WTC11 (cell line): Measurements from ENCODE around the gene PRSS38. TPM values are rescaled to one million over a fixed set of nuclear protein-coding genes. Genes with fewer than 3 reads are reported as not detected.

Experiments used
- ATAC-seq: fragments of 200-7000 bp; cut with Tn5 transposase; 2 replicates; pipeline ENCODE4 v1.10.0; 2021; ENCODE audit warnings: mild to moderate bottlenecking, moderate library complexity
- CTCF ChIA-PET: fragments of 300-600 bp; sonication (Branson Sonifier 250); formaldehyde crosslinking; loops from one replicate; lab custom pipeline; 2021; ENCODE audit warnings: antibody characterized with exemption; lab: Charles Lee
- POLR2A ChIA-PET: fragments of 350-600 bp; sonication (Branson Sonifier 250); formaldehyde crosslinking; loops from one replicate; lab custom pipeline; 2021; ENCODE audit warnings: antibody characterized with exemption; lab: Charles Lee
- DNase-seq: peaks from one replicate; pipeline ENCODE4 v3.0.0; 2021; ENCODE audit warnings: low spot score
- H3K27ac Mint-ChIP-seq: 2 replicates; pipeline ENCODE4 v1.8.0; 2021; ENCODE audit warnings: mixed read lengths
- H3K27me3 Mint-ChIP-seq: 2 replicates; pipeline ENCODE4 v1.8.0; 2021; ENCODE audit warnings: low read depth, mild to moderate bottlenecking, moderate library complexity, mixed read lengths
- H3K36me3 Mint-ChIP-seq: 2 replicates; pipeline ENCODE4 v1.8.0; 2021; ENCODE audit warnings: mixed read lengths
- H3K4me1 Mint-ChIP-seq: 2 replicates; pipeline ENCODE4 v1.8.0; 2022; ENCODE audit warnings: mixed read lengths
- H3K4me3 Mint-ChIP-seq: 2 replicates; pipeline ENCODE4 v1.8.0; 2021; ENCODE audit warnings: mild to moderate bottlenecking, moderate library complexity, mixed read lengths
- H3K9me3 Mint-ChIP-seq: 2 replicates; pipeline ENCODE4 v1.8.0; 2021; ENCODE audit warnings: mixed read lengths
- ARID4B ChIP-seq: sonication (generic); formaldehyde crosslinking; IDR thresholded peaks from 2 replicates; pipeline ENCODE4 v1.8.0; 2023; ENCODE audit warnings: missing genetic modification reagents, mild to moderate bottlenecking, borderline replicate concordance
- ATF6 ChIP-seq: sonication (generic); formaldehyde crosslinking; IDR thresholded peaks from 2 replicates; pipeline ENCODE4 v1.8.1; 2023; ENCODE audit warnings: mild to moderate bottlenecking, missing genetic modification reagents
- CBFB ChIP-seq: sonication (generic); formaldehyde crosslinking; IDR thresholded peaks from 2 replicates; pipeline ENCODE4 v1.8.1; 2022; ENCODE audit warnings: mild to moderate bottlenecking, low read depth, missing genetic modification reagents
- CTCF ChIP-seq: fragments of 200-600 bp; IDR thresholded peaks from 2 replicates; pipeline ENCODE4 v1.8.0; 2022; ENCODE audit warnings: antibody characterized with exemption
- ELF4 ChIP-seq: sonication (generic); formaldehyde crosslinking; IDR thresholded peaks from 2 replicates; pipeline ENCODE4 v1.8.1; 2022; ENCODE audit warnings: low read depth, mild to moderate bottlenecking, moderate library complexity, missing genetic modification reagents
- EMX1 ChIP-seq: fragments of 250-450 bp; sonication (Bioruptor Pico); IDR thresholded peaks from 2 replicates; pipeline ENCODE4 v1.8.0; 2021; ENCODE audit warnings: mild to moderate bottlenecking
- FOXP1 ChIP-seq: sonication (generic); formaldehyde crosslinking; IDR thresholded peaks from 2 replicates; pipeline ENCODE4 v1.8.0; 2022; ENCODE audit warnings: missing genetic modification reagents, mild to moderate bottlenecking, moderate library complexity, borderline replicate concordance
- GRHL2 ChIP-seq: fragments of 250-450 bp; sonication (Bioruptor Pico); IDR thresholded peaks from 2 replicates; pipeline ENCODE4 v1.8.0; 2022; ENCODE audit warnings: mild to moderate bottlenecking, moderate library complexity; ENCODE audit not compliant: insufficient replicate concordance, severe bottlenecking
- GTF2I ChIP-seq: fragments of 250-450 bp; sonication (Bioruptor Pico); conservative IDR thresholded peaks from 2 replicates; pipeline ENCODE4 v1.4.0; 2021; ENCODE audit warnings: mild to moderate bottlenecking
- HMGXB4 ChIP-seq: sonication (generic); formaldehyde crosslinking; IDR thresholded peaks from 2 replicates; pipeline ENCODE4 v1.8.1; 2023; ENCODE audit warnings: mild to moderate bottlenecking, moderate library complexity, missing genetic modification reagents
- NFATC4 ChIP-seq: fragments of 250-450 bp; sonication (Bioruptor Pico); IDR thresholded peaks from 2 replicates; pipeline ENCODE4 v1.9.0; 2021; ENCODE audit warnings: mild to moderate bottlenecking
- OVOL2 ChIP-seq: fragments of 250-450 bp; sonication (Bioruptor Pico); IDR thresholded peaks from 2 replicates; pipeline ENCODE4 v1.9.0; 2021; ENCODE audit warnings: mild to moderate bottlenecking, borderline replicate concordance
- PRRX2 ChIP-seq: fragments of 250-450 bp; sonication (Bioruptor Pico); IDR thresholded peaks from 2 replicates; pipeline ENCODE4 v1.8.0; 2021; ENCODE audit warnings: mild to moderate bottlenecking
- TCF7 ChIP-seq: sonication (generic); formaldehyde crosslinking; IDR thresholded peaks from 2 replicates; pipeline ENCODE4 v1.8.0; 2022; ENCODE audit warnings: mild to moderate bottlenecking, low read depth, missing genetic modification reagents, moderate library complexity
- TEAD4 ChIP-seq: sonication (generic); formaldehyde crosslinking; IDR thresholded peaks from 2 replicates; pipeline ENCODE4 v1.8.0; 2022; ENCODE audit warnings: mild to moderate bottlenecking, missing genetic modification reagents
- ZNF121 ChIP-seq: sonication (generic); formaldehyde crosslinking; IDR thresholded peaks from 2 replicates; pipeline ENCODE4 v1.8.0; 2023; ENCODE audit warnings: missing genetic modification reagents
- ZNF317 ChIP-seq: sonication (generic); formaldehyde crosslinking; IDR thresholded peaks from 2 replicates; pipeline ENCODE4 v1.8.1; 2023; ENCODE audit warnings: low read depth, mild to moderate bottlenecking, moderate library complexity, missing genetic modification reagents, borderline replicate concordance
- ZNF423 ChIP-seq: fragments of 250-450 bp; sonication (Bioruptor Pico); IDR thresholded peaks from 2 replicates; pipeline ENCODE4 v2.1.2; 2022; ENCODE audit warnings: mild to moderate bottlenecking, moderate library complexity
- ZNF671 ChIP-seq: fragments of 250-450 bp; sonication (Bioruptor Pico); IDR thresholded peaks from 2 replicates; pipeline ENCODE4 v1.8.0; 2021; ENCODE audit warnings: mild to moderate bottlenecking
- total RNA-seq: library from RNA; stranded (reverse); gene quantifications from 3 replicates; pipeline ENCODE4 v1.2.3, GENCODE V29; 2021
- TF ChIP-seq, protein P1 (sequence below): sonication (generic); formaldehyde crosslinking; IDR thresholded peaks from 2 replicates; pipeline ENCODE4 v1.8.0; 2023; ENCODE audit warnings: missing genetic modification reagents
- TF ChIP-seq, protein P2 (sequence below): sonication (generic); formaldehyde crosslinking; IDR thresholded peaks from 2 replicates; pipeline ENCODE4 v1.8.0; 2022; ENCODE audit warnings: mild to moderate bottlenecking, missing genetic modification reagents

PRSS38 gene
- total RNA-seq, 1 experiment from 2014 or later, result not detected

GRCh38 chr1:227816750-227817446, 1.4 kb downstream of the PRSS38 start (continued):
- TF ChIP-seq PRRX2 (CRISPR knock-in tag) (no peak), CTCF (no peak), ARID4B (CRISPR knock-in tag) (no peak), TCF7 (no peak), ZNF423 (CRISPR knock-in tag) (no peak), ZNF317 (CRISPR knock-in tag) (no peak)
- TF ChIP-seq, protein P1, sequence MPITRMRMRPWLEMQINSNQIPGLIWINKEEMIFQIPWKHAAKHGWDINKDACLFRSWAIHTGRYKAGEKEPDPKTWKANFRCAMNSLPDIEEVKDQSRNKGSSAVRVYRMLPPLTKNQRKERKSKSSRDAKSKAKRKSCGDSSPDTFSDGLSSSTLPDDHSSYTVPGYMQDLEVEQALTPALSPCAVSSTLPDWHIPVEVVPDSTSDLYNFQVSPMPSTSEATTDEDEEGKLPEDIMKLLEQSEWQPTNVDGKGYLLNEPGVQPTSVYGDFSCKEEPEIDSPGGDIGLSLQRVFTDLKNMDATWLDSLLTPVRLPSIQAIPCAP, result no peak

DNA sequence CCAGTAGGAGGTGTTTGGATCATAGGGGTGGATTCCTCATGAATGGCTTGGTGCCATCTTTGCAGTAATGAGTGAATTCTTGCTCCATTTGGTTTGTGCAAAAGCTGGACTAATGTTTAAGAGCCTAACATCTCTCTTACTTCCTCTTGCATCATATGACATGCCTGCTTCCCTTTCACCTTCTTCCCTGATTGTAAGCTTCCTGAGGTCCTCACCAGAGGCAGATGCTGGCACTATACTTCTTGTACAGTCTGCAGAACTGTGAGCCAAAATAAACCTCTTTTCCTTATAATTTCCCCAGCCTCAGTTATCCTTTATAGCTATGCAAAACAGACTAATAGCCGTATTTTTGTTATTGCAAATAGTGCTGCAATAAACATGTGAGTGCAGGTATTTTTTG, 8.1 kb downstream of the PRSS38 start:
- DNase-seq (no peak), ATAC-seq (no peak)
- no peaks in the 10 kb centered on the region for H3K36me3 Mint-ChIP-seq
- H3K4me3 Mint-ChIP-seq, result no peak overlapping the region
- peaks cover 60% of the 10 kb centered on the region for H3K9me3 Mint-ChIP-seq
- ChIA-PET CTCF (no interaction called here), POLR2A (no interaction called here)
- H3K4me1 Mint-ChIP-seq, result no peaks in the 10 kb centered on the region
- peaks cover 27% of the 10 kb centered on the region for H3K27me3 Mint-ChIP-seq
- no peak overlapping the region for H3K27ac Mint-ChIP-seq
- no peak for TF ChIP-seq GRHL2 (CRISPR knock-in tag)
- TF ChIP-seq OVOL2 (CRISPR knock-in tag), result no peak
- TF ChIP-seq ZNF121 (CRISPR knock-in tag), result no peak
- TF ChIP-seq, protein P2, sequence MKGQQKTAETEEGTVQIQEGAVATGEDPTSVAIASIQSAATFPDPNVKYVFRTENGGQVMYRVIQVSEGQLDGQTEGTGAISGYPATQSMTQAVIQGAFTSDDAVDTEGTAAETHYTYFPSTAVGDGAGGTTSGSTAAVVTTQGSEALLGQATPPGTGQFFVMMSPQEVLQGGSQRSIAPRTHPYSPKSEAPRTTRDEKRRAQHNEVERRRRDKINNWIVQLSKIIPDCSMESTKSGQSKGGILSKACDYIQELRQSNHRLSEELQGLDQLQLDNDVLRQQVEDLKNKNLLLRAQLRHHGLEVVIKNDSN (CRISPR knock-in tag), result no peak
- TF ChIP-seq CBFB, result no peak
- no peak for TF ChIP-seq GTF2I (CRISPR knock-in tag)
- no peak for TF ChIP-seq ZNF671

DNA sequence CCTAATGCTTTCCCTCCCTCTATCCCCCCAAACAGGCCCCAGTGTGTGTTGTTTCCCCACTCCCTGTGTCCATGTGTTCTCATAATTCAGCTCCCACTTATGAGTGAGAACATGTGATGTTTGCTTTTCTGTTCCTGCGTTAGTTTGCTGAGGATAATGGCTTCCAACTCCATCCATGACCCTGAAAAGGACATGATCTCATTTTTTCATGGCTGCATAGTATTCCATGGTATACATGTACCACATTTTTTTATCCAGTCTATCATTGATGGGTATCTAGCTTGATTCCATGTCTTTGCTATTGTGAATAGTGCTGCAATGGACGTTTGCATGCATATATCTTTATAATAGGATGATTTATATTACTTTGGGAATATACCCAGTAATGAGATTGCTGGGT, 8.7 kb downstream of the PRSS38 start:
- Mint-ChIP-seq H3K4me1 (no peaks in the 10 kb centered on the region), H3K36me3 (no peaks in the 10 kb centered on the region), H3K4me3 (no peak overlapping the region), H3K27ac (no peak overlapping the region), H3K27me3 (peaks cover 32% of the 10 kb centered on the region), H3K9me3 (peaks cover 60% of the 10 kb centered on the region)
- ATAC-seq, result no peak
- CTCF ChIA-PET, result no interaction called here
- POLR2A ChIA-PET, result no interaction called here
- DNase-seq, result no peak
- TF ChIP-seq FOXP1 (CRISPR knock-in tag), result no peak
- no peak for TF ChIP-seq ATF6 (CRISPR knock-in tag)
- TF ChIP-seq EMX1 (CRISPR knock-in tag), result no peak
- no peak for TF ChIP-seq ELF4 (CRISPR knock-in tag)
- no peak for TF ChIP-seq NFATC4
- TF ChIP-seq HMGXB4 (CRISPR knock-in tag), result no peak
- no peak for TF ChIP-seq TEAD4 (CRISPR knock-in tag)
